ENCODE data around the gene LPP.

- no peak for TF ChIP-seq CTCF (IDR thresholded peaks at IDR 0.05; ENCODE audit: low read length)
- TF ChIP-seq EZH2 (IDR thresholded peaks at IDR 0.05; ENCODE audit: borderline replicate concordance, low read length) = no peak
Measured at GRCh38 chr3:188332085-188332484, 178.1 kb downstream of the LPP start.
